CMK (cell line): ENCODE data around the gene AHR.
"Not testable (repeated sequence)": the region's sequence is repeated elsewhere in the genome, so short reads cannot be mapped to it uniquely, and the experiment has no call there.

ENCODE experiments used
- DNase-seq: peaks from one replicate; pipeline ENCODE4 v3.0.0-alpha.2; 2010; ENCODE audit warnings: low read depth

Gene AHR

GRCh38 chr7:17376595-17376994, 78.1 kb downstream of the AHR start:
- DNase-seq = no peak

DNA sequence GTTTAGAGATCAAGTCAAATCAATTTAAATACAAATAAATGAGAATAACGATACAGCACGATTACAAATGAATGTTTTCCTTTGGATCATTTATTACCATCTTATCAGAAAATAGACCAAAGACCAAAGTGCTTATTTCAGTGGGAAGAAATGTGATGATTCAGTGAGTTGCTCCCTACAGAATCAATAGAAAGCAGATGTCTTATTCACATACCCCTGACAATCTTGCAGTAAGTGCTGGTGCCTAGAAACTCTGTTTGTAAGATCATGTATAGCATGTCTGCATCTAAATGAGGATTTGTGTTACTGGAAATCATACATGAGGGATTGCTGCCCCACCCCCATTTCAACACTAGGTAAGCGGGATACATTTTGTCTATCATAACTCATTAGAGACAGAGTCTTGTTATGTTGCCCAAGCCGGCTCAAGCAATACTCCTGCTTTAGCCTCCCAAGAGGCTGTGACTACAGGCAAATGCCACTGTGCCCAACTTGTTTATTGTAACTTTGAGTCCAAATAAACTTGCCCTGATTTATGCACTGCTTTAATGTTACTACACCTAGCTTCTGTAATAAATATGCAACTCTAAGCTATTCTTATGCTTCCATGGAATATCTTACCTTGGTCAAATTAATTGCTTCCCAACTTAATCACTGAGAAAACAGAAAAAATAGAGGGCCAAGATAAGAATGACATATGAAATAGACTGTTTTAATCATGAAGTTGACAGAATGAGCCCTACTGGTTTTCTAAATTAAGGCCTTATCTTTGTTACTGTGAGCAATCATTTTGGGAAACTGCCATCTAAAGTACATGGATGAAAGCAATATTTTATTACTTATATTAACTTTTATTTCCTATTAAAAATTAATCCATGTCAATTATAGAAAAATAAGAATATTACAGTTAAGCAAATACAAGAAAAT, 82.5 kb downstream of the AHR start:
- DNase-seq = no peak

- not testable (repeated sequence) for DNase-seq
Observed at GRCh38 chr7:17382408-17383354, 84.2 kb downstream of the AHR start.

DNA sequence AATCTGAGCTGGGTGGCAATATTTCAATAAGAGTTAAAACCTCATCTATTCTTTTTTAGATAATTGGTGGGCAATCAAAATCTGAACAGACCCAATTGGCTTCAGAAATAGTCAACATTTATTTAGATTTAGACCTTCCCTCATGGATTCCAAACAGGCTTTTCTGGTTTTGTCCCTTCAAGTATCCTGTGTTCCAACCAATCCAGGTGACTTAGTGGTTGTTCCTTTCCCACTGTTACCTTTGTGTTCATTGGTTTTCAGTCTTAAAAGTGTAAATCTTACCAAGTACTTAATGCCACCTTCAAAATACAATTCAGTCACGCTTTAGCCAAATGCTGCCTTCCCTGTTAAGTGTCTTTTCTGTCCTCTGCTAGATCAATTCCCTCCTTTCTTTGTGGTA, 85.9 kb downstream of the AHR start:
- DNase-seq = no peak

DNA sequence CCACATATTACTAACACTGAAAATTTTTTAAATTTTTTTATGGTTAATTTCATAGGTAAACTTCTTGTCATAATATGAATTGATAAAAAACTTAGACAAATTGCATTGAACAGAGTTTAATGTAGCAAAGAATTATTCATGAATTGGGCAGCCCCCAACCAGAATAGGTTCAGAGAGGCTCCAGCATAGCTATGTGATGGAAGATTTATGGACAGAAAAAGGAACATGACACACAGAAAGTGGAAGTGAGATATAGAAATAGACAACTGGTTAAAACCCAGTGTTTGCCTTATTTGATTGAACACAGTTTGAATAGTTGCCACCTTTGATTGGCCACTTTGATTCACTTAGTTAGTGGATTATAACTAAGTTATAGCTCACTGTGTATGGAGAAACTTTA, 87.2 kb downstream of the AHR start:
- no peak for DNase-seq

DNA sequence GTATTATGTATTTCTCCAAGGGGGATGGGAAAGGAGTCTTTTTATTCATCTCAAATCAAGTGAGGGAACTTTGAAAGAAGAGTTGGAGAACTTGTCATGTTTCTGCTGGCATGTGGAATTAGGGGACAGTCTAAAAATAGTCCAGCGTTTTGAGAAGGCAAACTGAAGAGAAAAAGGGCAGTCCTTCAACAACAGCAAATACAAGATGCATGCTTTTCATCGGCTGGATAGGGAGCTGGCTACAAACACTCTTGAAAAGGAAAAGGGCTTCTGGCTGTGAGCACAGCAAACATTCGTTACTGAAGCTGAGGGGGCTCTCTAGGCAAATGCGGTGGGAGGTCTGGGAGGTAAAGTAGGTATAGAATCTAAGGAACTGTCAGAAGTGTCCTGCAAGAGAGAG, 91.9 kb downstream of the AHR start:
- no peak for DNase-seq

- DNase-seq = no peak
Observed at GRCh38 chr7:17391366-17391765, 92.9 kb downstream of the AHR start.

DNA sequence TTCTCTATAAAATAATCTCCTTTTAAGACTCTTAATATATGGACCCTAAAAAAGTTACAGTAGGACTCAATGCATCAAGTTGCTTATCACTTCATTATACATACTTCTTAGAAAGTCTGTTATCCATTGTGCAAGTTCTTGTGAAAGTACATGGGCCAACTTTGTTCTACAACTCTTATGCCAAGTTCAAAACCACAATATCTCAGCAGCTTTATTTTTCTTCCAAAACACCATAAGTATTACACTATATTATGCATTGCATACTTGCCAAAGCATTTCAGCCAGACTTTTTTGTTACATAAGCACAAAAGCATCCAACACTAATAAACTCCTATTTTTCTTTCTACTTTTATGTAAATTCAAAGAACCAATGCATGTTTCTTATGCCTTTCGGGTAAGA, 94.4 kb downstream of the AHR start:
- no peak for DNase-seq

DNA sequence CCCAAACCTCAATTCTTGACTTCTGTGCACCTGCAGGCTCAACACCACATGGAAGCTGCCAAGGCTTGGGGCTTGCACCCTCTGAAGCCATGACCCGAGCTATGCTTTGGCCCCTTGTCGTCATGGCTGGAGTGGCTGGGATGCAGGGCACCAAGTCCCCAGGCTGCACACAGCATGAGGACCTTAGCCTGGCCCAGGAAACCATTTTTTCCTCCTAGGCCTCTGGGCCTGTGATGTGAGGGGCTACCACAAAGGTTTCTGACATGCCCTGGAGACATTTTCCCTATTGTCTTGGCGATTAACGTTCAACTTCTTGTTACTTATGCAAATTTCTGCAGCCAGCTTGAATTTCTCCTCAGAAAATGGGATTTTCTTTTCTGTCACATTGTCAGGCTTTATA, 96.1 kb downstream of the AHR start:
- DNase-seq = not testable (repeated sequence)
